Measurements from ENCODE around the gene SLC25A36. TPM values are rescaled to one million over a fixed set of nuclear protein-coding genes. Genes with fewer than 3 reads are reported as not detected.
"Not testable (repeated sequence)": the region's sequence is repeated elsewhere in the genome, so short reads cannot be mapped to it uniquely, and the experiment has no call there.

SLC25A36 gene
- total and polyA plus RNA-seq, 2 experiments from 2014 or later = 45.1 to 61.5 TPM

- no peak for DNase-seq
- Histone ChIP-seq H3K4me1 (ENCODE audit: insufficient read depth) (no peaks in the 10 kb centered on the region), H3K79me2 (ENCODE audit: insufficient read depth) (no peaks in the 10 kb centered on the region), H3K9me2 (ENCODE audit: insufficient read depth) (no peaks in the 10 kb centered on the region), H3K4me2 (ENCODE audit: unreplicated experiment) (no peak overlapping the region), H3K27ac (no peak overlapping the region), H3K36me3 (ENCODE audit: low read depth) (peaks cover 27% of the 10 kb centered on the region), H2AFZ (no peak overlapping the region), H3F3A (ENCODE audit: insufficient read depth) (no peaks in the 10 kb centered on the region), H3K9me3 (ENCODE audit: low read depth) (no peaks in the 10 kb centered on the region), H4K20me1 (ENCODE audit: insufficient read depth) (no peaks in the 10 kb centered on the region), H3K27me3 (replicated peaks; ENCODE audit: insufficient read depth) (no peaks in the 10 kb centered on the region), H3K9ac (no peak overlapping the region), H3K4me3 (no peak overlapping the region)
- no peak for TF ChIP-seq EZH2 (IDR thresholded peaks at IDR 0.05; ENCODE audit: insufficient read depth, poor library complexity, severe bottlenecking)
- in situ Hi-C loops (cut with MboI) = no loop called here
Observed at GRCh38 chr3:140974900-140975299, 33.3 kb downstream of the SLC25A36 start.

- TF ChIP-seq EZH2 (IDR thresholded peaks at IDR 0.05; ENCODE audit: insufficient read depth, poor library complexity, severe bottlenecking) = no peak
- TF ChIP-seq EZH2phosphoT487 (IDR thresholded peaks at IDR 0.05; ENCODE audit: insufficient read depth, low read depth) = no peak
- no peak overlapping the region for H3K9ac ChIP-seq
- in situ Hi-C loops (cut with MboI) = no loop called here
- H3K27ac ChIP-seq = no peak overlapping the region
- no peak for DNase-seq
- peaks cover 5% of the 10 kb centered on the region; the same call in 1 of the 2 replicates for H3F3A ChIP-seq (ENCODE audit: insufficient read depth)
- no peaks in the 10 kb centered on the region for H3K9me2 ChIP-seq (ENCODE audit: insufficient read depth)
- H3K4me1 ChIP-seq (ENCODE audit: insufficient read depth) = no peaks in the 10 kb centered on the region
- peaks cover 15% of the 10 kb centered on the region for H3K36me3 ChIP-seq (ENCODE audit: low read depth)
- no peaks in the 10 kb centered on the region for H3K79me2 ChIP-seq (ENCODE audit: insufficient read depth)
- no peak overlapping the region for H2AFZ ChIP-seq
- no peaks in the 10 kb centered on the region for H3K27me3 ChIP-seq (replicated peaks; ENCODE audit: insufficient read depth)
- H3K4me2 ChIP-seq (ENCODE audit: unreplicated experiment) = no peak overlapping the region
- 63% methylated on average over 4 of the region's 4 CpGs for WGBS, 2 experiments (ENCODE audit: low coverage in 1 of 2, low lambda C conversion rate in 2 of 2, missing lambda C conversion rate in 2 of 2)
- no peak overlapping the region for H3K4me3 ChIP-seq
- no peaks in the 10 kb centered on the region for H4K20me1 ChIP-seq (ENCODE audit: insufficient read depth)
- no peaks in the 10 kb centered on the region for H3K9me3 ChIP-seq (ENCODE audit: low read depth)
Observed at GRCh38 chr3:140980663-140981062, 39.0 kb downstream of the SLC25A36 start.

- 57 to 59% methylated on average over 5 of the region's 5 CpGs for WGBS, 2 experiments (ENCODE audit: low coverage in 1 of 2, low lambda C conversion rate in 2 of 2, missing lambda C conversion rate in 2 of 2)
- H3K27me3 ChIP-seq (replicated peaks; ENCODE audit: insufficient read depth); H3K79me2 ChIP-seq (ENCODE audit: insufficient read depth); H3K9ac ChIP-seq; H3K9me2 ChIP-seq (ENCODE audit: insufficient read depth); H3K36me3 ChIP-seq (ENCODE audit: low read depth); H3K9me3 ChIP-seq (ENCODE audit: low read depth); H4K20me1 ChIP-seq (ENCODE audit: insufficient read depth); H3F3A ChIP-seq (ENCODE audit: insufficient read depth); DNase-seq; H3K4me3 ChIP-seq; H3K4me2 ChIP-seq (ENCODE audit: unreplicated experiment); H3K4me1 ChIP-seq (ENCODE audit: insufficient read depth); H2AFZ ChIP-seq; H3K27ac ChIP-seq; in situ Hi-C loops (cut with MboI): not testable (repeated sequence)
Observed at GRCh38 chr3:140987792-140988191, 46.2 kb downstream of the SLC25A36 start.

GRCh38 chr3:140994316-140994715 lies 52.7 kb downstream of the SLC25A36 start:
- WGBS, 2 experiments (ENCODE audit: low coverage in 1 of 2, low lambda C conversion rate in 2 of 2, missing lambda C conversion rate in 2 of 2) = 30 to 54% methylated on average over 1 of the region's 1 CpG
- peak; percentile 39 for DNase-seq

GRCh38 chr3:140994861-140995260 lies 53.2 kb downstream of the SLC25A36 start:
- H3K4me3 ChIP-seq; H3K27me3 ChIP-seq (replicated peaks; ENCODE audit: insufficient read depth); H3K27ac ChIP-seq; H3K4me1 ChIP-seq (ENCODE audit: insufficient read depth); H3F3A ChIP-seq (ENCODE audit: insufficient read depth); H3K4me2 ChIP-seq (ENCODE audit: unreplicated experiment); H3K9me3 ChIP-seq (ENCODE audit: low read depth); H3K9me2 ChIP-seq (ENCODE audit: insufficient read depth); in situ Hi-C loops (cut with MboI); DNase-seq; H4K20me1 ChIP-seq (ENCODE audit: insufficient read depth); H3K79me2 ChIP-seq (ENCODE audit: insufficient read depth); H3K36me3 ChIP-seq (ENCODE audit: low read depth); H2AFZ ChIP-seq; H3K9ac ChIP-seq: not testable (repeated sequence)
- 56 to 69% methylated on average over 2 of the region's 2 CpGs for WGBS, 2 experiments (ENCODE audit: low coverage in 1 of 2, low lambda C conversion rate in 2 of 2, missing lambda C conversion rate in 2 of 2)

More at GRCh38 chr3:140994316-140994715, 52.7 kb downstream of the SLC25A36 start:
- H3K36me3 ChIP-seq (ENCODE audit: low read depth) = no peaks in the 10 kb centered on the region
- no peaks in the 10 kb centered on the region for H3K79me2 ChIP-seq (ENCODE audit: insufficient read depth)
- no peaks in the 10 kb centered on the region for H3K27me3 ChIP-seq (replicated peaks; ENCODE audit: insufficient read depth)
- H3K4me1 ChIP-seq (ENCODE audit: insufficient read depth) = peaks cover 8% of the 10 kb centered on the region; the same call in 1 of the 2 replicates
- H3K4me2 ChIP-seq (ENCODE audit: unreplicated experiment) = peak overlapping the region; percentile 25
- H3F3A ChIP-seq (ENCODE audit: insufficient read depth) = no peaks in the 10 kb centered on the region
- H2AFZ ChIP-seq = no peak overlapping the region
- TF ChIP-seq EZH2phosphoT487 (IDR thresholded peaks at IDR 0.05; ENCODE audit: insufficient read depth, low read depth) (no peak), EZH2 (IDR thresholded peaks at IDR 0.05; ENCODE audit: insufficient read depth, poor library complexity, severe bottlenecking) (no peak)
- H3K4me3 ChIP-seq = no peak overlapping the region
- no peaks in the 10 kb centered on the region for H3K9me3 ChIP-seq (ENCODE audit: low read depth)
- H3K9ac ChIP-seq = no peak overlapping the region
- H3K9me2 ChIP-seq (ENCODE audit: insufficient read depth) = no peaks in the 10 kb centered on the region
- H4K20me1 ChIP-seq (ENCODE audit: insufficient read depth) = no peaks in the 10 kb centered on the region
- in situ Hi-C loops (cut with MboI) = no loop called here
- no peak overlapping the region for H3K27ac ChIP-seq

Measured in GM23248 (cell line).